HG02759 (cell line): ENCODE results near the gene DNPEP.

Source experiments
- ATAC-seq: cut with Tn5 transposase; IDR thresholded peaks from one replicate; pipeline ENCODE4 v1.9.1; 2021; ENCODE audit warnings: mild to moderate bottlenecking, moderate library complexity; ENCODE audit not compliant: unreplicated experiment

The DNPEP gene

DNA sequence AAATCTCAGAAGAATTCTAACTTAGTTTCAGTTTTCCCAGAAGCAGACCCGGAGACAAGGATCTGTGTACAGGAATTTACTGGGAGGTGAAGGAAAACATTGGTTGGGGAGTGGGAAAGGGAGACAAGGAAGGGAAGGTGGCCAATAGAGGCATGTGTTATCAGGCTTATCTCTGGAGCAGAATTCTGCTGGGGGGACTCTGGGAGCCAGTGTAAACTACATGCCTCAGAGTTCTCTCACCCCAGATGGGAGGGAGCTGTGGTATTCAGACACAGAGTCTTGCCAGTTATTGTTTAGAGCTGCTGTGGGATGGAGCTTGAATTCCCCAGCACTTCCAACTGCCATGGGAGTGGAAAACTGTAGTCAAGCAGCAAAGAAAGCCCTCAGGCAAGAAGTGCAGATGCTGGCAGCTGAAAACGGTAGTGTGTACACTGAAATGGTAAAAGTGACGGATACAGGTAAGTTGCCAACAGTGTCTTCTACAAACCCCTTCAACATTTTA lies 19.0 kb downstream of the DNPEP start:
- no peak for ATAC-seq

DNA sequence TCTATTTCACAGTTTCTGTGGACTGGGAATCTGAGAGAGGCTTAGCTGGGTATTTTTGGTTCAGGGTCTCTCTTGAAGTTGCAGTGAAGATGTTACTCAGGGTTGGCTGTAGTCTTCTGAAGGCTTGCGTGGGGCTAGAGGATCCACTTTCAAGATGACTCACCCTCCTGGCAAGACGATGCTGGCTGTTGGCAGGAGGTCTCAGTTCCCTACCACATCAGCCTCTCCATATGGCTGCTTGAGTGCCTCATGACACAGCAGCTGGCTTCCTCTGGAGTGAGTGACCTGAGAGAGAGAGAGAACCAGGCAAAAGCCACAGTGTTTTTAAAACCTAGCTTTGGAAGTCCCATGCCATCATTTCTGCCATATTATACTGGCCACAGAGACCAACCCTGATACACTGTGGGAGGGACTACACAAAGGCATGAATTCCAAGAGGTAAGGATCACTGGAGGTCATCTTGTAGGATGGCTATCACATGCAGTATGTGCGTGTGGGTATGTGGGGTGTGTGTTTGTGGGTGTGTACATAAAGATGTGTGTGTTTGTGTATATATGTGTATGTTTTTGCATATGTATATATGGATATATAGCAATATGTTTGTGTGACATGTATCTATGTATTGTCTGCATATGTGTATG lies 25.1 kb downstream of the DNPEP start:
- ATAC-seq: peak; percentile 88

DNA sequence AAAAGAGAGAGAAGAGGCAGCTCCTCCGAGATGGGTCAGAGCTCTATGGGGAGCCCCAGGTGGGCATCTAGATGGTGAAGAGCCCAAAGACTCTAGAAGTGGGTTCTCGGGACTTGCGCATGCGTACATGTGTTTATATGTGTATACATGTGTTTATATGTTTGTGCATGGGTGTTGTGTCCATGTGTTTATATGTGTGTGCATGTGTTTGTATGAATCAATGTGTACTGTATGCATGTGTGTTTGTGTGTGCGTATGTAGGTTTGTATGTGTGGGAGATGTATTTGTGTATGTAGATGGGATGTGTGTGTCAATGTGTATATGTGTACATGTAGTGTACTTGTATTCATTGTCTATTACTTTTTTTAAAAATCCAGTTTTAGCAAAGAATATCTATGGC lies 25.6 kb downstream of the DNPEP start:
- no peak for ATAC-seq

DNA sequence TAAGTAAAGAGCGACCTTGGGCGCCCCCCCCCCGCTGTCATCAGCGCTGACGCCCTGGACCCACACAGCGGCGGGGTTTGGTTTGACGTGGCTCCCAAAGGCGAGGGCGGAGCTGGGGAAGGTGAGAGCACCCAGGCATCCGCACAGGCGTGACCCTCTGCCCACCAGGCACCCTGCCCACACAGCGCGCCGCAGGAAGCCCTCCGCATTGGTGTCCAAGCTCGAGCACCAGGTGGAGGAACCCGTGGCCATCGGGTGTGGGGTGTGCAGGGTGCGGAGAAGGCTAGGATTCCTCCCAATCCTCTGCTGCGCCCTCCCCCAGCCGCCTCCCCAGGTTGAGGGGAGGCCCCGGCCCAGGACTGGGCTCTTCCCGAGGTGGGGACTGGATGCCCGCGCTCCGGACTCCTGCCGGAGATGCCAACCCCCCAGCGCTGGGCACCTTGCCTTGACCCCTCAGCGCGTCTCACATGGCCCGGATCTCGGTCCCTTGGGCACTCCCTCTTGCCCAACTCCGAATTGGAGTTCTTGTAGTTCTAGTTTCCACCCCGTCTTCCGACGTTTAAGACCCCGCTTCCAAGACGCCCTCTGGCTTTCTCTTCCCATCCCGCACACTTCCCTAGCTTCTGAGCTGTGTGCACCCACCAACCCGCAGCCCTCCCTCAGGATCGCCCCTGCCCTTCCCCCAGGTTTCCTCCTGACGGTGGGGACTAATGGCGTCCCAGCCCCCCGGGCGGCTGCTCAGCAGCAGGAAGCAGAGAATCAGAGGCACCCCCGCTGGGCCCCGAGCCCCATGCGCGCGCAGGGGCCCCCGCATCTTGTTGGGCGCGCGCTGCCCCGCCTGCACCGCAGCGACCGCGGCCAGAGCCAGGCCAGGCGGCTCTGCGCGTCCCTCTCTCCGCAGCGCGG lies 29.3 kb downstream of the DNPEP start:
- ATAC-seq: no peak

DNA sequence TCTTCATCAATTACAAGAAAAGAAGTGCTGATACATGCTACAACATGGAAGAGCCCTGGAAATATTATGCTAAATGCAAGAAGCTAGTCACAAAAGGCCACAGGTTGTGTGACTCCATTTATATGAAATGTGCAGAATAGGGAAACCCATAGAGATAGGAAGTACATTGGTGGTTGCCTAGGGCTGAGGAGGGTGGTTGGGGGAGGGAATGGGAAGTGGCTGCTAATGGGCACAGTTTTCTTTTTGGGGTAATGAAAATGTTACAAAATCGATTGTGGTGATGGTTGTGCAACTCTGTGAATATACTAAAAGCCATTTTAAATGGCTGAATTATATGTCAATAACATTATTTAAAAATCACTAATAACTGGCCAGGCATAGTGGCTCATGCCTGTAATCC lies 30.9 kb downstream of the DNPEP start:
- no peak for ATAC-seq

DNA sequence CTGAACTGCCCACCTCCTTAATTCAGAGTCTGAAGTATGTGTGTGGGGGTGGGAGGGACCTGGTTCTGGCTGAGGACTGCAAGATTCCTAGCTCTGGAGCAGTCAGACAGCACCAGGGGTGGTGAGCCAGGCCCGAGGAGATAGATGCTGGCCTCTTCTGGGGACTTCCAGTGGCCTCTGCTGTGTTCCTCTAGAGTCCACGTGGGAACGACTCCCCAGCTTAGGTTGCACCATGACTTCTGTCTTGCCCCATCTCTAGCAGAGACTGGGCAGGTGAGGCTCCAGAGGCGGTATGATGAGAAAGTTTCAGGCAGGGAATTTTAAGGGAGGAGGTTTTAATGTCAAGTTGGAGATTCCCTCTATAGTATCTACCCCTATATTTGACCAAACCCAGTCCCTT lies 33.1 kb downstream of the DNPEP start:
- ATAC-seq: no peak

DNA sequence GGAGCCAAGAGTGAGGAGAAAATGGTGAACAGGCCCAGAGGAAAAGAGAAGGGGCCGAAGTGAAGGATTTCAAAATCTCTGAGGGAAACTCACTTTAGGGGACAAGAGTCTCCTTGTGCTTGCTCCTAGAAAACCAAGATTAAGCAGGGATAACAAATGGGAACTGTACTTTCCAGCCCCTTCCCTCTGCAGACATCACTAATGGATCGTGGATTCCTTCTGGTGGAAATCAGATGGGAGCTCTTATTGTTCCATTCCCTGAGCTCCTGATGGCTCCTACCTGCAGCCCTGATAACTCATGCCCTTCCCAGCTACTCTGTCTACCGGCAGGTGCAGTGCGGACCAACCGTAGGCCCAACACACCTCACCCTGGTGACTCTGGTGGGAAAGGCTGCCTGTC lies 34.6 kb downstream of the DNPEP start:
- no peak for ATAC-seq

DNA sequence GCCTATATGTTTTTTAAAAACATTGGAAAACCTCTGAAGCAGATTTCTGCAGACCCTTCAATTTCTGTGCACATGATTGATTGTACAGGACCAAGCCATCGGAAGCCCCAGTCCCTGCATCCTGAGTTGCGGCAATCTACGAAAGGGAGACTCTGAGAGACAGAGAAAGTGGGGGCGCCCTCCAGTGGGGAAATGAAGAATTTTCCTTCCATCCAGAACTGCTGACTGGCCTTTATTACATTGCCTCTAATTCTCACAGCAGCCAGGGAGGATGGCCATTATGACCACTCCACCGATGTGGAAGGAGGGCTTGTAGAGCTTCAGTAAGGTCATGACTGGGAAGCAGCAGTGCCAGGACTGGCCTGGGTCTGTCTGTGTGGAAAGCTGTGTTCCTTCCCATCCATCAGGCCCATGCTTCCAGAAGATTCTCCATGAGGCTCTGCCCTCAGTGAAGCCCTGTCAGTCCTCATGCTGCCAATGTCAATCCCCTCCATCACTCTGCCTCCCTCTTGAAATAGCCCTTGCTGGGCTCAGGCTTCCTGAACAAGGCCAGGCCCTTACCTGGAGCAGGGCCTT lies 35.2 kb downstream of the DNPEP start:
- ATAC-seq: peak; percentile 67

DNA sequence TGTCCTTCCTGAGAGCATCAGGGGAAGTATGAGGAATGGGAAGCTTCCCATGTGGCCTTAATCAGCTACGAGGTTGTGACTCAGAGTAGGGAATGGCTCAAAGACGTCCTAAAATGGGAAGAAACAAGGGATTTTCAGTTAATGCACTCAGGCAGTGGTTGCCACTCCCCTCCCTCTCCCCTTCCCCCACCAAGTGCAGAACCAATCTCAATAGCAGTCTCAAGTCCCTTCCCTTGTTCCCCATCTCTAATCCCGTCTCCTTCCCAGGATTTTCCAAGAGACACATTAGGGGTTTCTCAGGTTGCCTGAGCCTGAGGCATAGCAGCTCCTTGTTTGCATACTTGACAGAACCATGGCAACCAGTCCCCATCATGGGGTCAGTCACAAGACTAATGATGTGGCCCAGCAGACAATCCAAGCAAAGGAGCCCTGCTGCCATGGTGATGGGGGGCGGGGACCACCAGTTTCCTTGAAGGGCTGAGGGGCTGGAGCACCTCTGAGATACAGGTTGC lies 36.9 kb downstream of the DNPEP start:
- no peak for ATAC-seq

DNA sequence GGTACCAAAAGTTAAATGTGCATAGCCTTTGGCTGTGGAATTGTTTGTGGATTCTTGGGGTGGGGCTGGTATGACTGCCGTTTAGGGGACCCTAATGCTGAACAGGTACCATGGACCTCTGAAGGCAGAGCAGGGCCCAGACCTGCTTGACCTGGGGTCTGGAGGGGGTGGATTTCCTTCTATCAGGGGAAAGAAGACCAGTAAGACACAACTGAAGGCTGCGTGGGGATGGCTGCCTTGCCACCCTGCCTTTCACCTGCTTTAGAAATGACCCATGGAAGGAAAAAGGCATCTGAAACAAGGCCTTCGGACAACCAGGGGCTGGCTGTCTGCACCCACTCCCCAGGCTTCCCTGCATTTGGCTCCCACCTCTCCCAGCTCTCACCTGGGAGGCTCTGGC lies 37.5 kb downstream of the DNPEP start:
- no peak for ATAC-seq

DNA sequence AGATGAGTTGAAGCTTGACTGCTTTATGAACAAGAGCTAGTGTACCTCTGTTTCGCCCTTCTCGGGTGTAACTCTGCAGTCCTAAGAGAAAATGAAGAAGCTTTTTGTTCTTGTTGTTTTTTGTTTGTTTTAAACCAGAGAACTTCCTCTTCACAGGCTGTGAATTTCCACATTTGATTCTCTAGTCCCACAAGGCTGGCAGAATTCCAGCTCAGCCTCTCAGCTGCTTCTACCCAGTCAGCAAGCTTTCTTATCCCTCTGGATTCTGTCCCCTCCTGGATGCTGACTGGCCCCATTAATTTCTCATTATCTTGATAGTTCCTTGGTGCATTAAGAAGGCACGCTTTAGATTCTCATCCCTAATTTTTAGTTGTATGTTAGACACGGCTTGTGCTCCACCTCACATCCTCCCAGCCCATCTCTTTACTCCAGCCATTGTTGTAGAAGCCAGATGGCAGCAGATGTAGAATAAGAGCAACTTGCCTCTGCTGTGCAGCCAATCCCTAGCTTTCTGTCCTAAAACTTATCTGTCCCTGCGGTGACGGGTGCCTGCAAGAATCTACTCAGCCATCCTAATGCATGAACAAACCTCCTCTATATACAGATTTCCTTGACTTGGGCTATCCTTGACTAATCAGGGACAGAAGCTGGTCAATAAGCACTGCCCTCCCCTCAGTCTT lies 42.8 kb downstream of the DNPEP start:
- no peak for ATAC-seq

DNA sequence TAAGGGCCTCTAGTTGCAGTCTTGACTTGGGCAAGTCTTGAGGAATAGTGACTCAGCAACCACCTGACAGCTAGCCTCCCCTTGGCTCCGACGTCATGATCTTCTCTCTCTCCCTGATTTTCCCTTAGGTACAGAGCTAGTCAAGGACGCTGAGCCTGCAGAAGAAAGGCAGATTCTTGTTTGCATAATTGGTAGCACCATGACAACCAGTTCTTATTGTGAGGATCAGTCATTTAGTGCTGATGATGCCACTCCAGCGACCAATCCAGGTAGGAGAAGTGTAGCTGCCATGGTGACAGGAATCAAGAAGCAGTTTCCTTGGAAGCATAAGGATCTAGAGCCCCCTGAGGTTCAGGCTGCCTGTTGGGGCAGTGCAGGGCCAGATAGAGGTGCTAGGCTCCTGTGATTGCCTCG lies 52.3 kb downstream of the DNPEP start:
- no peak for ATAC-seq

DNA sequence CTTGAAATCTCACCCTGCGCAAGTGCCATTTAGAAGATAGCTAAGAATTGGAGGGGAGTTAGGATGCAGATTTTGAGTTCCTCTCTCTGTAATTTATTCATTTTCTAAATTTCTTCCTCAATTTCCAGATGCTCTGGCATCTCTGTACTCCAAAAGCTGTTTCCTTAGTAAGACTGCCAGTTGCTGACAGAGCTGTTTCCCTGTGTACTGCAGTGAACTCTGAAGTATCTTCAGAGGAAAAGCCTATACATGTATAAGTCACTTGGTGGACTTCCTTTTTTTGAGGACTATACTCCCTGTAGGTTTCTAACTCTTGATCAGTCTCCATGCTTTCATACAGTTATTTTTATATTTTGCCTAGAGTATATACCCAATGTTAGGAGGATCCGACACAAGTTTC lies 53.6 kb downstream of the DNPEP start:
- ATAC-seq: no peak

DNA sequence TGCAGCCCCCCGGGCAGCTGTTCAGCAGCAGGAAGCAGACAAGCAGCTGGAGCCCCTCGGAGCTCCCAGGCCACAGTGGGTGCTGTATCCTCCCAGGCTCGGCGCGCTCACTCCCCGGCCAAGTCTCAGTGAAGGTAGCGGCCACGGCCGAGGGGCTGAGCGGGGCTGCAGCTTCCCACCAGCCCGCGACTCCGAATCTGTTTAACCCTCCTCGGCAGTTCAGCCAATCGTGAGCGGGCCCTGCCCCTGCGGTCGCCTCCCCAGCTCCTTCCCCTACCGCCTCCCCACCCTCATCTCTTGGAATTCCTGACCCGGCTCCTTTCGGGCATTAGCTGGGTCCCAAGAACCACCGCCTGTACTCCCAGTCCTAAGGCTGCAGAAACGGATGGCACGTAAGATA lies 55.2 kb downstream of the DNPEP start, which contains the start of gene RESP18:
RESP18 (minus strand) TSS at position 203 of the 400 bp plus-strand sequence.
- ATAC-seq: no peak

DNA sequence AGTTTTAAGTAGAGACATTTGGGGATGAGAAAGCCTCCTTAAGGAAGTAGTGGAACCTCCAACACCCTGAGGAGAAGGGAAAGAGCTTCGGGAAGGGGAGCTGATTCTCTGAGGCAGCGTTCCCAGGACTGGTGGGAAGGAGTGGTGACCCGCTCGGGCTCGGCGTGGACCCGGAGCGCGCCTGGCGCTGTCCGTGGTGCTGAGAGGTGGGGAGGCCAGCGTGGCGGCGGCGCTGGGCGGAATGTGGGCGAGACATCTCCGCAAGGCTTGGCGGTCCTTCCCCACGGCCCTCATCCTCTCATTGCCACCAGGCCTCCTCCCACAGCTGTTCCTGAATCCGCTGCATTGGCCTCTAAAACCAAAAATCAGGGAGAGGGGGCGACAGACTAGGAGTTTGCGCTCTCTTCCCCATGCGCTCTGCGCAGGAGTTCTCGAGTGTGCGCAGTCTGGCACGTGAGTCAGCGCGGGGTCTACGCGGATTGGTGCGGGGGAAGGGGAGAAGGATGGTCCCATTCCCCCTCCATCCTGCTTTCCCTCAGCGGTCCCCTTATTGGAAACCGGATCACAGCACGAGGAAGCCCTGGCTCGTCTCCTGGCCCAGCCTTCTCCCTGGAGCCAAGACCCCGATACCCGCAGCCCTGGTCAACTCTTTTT lies 56.0 kb downstream of the DNPEP start:
- ATAC-seq: no peak

DNA sequence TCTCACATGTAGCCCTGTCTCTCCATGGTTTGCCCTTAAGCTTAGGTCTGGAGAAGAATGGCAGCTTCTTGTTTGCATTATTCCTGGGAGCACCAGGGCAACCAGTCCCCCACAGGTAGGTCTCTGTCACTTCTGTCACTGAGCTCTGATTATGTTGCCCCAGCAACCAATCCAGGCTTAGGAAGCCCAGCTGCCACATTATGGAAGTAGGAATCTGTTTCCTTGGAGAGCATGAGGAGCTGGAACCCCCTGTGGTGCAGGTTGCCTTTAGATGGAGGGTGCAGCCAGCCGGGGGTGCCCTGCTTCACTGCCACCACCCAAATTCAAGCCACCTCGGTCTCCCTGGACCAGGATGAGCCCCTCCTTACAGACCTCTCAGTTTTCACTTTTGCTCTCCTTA lies 60.0 kb downstream of the DNPEP start:
- no peak for ATAC-seq

DNA sequence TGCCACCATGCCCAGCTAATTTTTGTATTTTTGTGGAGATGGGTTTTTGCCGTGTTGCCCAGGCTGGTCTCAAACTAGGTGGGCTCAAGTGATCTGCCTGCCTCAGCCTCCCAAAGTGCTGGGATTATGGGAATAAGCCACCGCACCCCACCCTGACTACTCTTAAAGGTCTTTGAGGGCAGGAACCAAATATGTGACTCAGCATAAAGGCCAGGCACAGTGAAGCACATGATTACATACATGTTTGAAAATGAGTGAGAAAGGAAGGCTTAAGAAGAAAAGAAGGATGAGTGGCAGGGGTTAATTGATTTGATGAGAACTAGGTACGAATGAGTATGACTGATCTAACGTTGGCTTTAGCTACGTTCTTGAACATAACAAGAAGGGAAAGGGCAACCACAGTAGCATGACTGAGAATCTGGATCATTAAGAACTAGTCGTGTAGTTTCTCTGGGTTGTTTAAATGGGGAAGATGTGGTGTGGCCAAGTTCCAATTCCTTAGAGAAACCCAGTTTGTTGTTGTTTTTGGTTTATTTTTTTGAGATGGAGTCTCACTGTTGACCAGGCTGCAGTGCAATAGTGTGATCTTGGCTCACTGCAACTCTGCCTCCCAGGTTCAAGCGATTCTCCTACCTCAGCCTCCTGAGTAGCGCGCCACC lies 61.9 kb downstream of the DNPEP start:
- ATAC-seq: no peak

DNA sequence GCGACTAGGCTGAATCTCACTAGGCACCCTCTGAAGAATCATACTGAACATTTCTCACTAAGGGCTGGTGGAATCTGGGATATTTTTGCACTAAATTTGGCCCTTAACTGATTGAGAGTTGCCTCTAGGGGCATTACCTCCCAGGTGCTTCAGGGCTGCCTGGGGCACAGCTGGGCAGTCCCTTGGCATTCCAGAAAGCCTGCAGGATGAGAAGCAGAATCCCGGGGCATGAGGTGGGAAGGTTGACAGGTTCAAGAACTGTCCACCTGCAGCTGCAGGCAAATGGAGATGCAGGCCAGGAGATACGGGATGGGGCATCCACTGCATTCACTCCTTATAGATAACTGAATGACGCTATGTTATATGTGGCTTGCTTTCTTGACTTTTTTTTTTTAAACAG lies 62.6 kb downstream of the DNPEP start:
- no peak for ATAC-seq

DNA sequence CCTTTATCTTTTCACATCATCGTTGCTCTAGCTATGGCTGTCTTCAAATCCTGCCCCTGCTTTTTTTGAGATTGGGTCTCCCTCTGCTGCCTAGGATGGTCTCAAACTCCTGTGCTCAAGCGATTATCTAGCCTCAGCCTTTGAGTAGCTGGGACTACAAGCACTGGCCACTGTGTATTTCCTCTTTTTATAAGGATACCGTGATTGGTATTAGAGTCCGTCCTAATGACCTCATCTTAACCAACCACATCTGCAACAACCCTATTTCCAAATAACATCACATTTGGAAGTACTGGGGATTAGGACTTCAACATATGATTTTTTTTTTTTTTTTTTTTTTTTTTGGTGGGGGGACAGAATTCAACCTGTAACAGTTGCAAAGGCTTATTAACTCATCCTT lies 64.3 kb downstream of the DNPEP start:
- ATAC-seq: no peak
